HepG2 (cell line): ENCODE results near the gene STIP1. TPM values are rescaled to one million over a fixed set of nuclear protein-coding genes. Genes with fewer than 3 reads are reported as not detected.

Source experiments
- CHCHD3 ChIP-seq: sonication (generic); formaldehyde crosslinking; IDR thresholded peaks from 2 replicates; pipeline ENCODE4 v1.8.0; 2022; ENCODE audit warnings: mild to moderate bottlenecking, missing genetic modification reagents, moderate library complexity
- FLYWCH1 ChIP-seq: sonication (generic); formaldehyde crosslinking; IDR thresholded peaks from 2 replicates; pipeline ENCODE4 v1.8.1; 2023; ENCODE audit warnings: mild to moderate bottlenecking, missing genetic modification reagents
- HOXA9 ChIP-seq: sonication (generic); formaldehyde crosslinking; IDR thresholded peaks from 2 replicates; pipeline ENCODE4 v1.8.1; 2022; ENCODE audit warnings: missing genetic modification reagents, mild to moderate bottlenecking, moderate library complexity, borderline replicate concordance
- JUNB ChIP-seq: sonication (generic); formaldehyde crosslinking; IDR thresholded peaks from 2 replicates; pipeline ENCODE4 v1.8.0; 2022; ENCODE audit warnings: missing genetic modification reagents, mild to moderate bottlenecking, borderline replicate concordance
- MEIS2 ChIP-seq: sonication (generic); formaldehyde crosslinking; IDR thresholded peaks from 2 replicates; pipeline ENCODE4 v1.9.0; 2021; ENCODE audit warnings: mild to moderate bottlenecking, missing genetic modification reagents
- MTA1 ChIP-seq: sonication (generic); formaldehyde crosslinking; IDR thresholded peaks from 2 replicates; pipeline ENCODE4 v1.4.0; 2020; ENCODE audit warnings: missing genetic modification reagents, mild to moderate bottlenecking, borderline replicate concordance
- PAF1 ChIP-seq: IDR thresholded peaks from 2 replicates; pipeline ENCODE4 v1.6.1; 2016; ENCODE audit warnings: missing genetic modification reagents, missing compliant biosample characterization
- PAXIP1 ChIP-seq: sonication (generic); formaldehyde crosslinking; conservative IDR thresholded peaks from 2 replicates; pipeline ENCODE4 v1.4.0; 2020; ENCODE audit warnings: mild to moderate bottlenecking, missing genetic modification reagents, moderate library complexity
- REXO4 ChIP-seq: sonication (generic); formaldehyde crosslinking; IDR thresholded peaks from 2 replicates; pipeline ENCODE4 v1.8.0; 2022; ENCODE audit warnings: missing genetic modification reagents, mild to moderate bottlenecking, borderline replicate concordance
- SIN3B ChIP-seq: fragments of 150-350 bp; IDR thresholded peaks from 2 replicates; pipeline ENCODE4 v1.6.1; 2014; ENCODE audit warnings: low read length
- SYNCRIP ChIP-seq: fragments of 200-400 bp; formaldehyde crosslinking; IDR thresholded peaks from 2 replicates; pipeline ENCODE4 v1.6.1; 2018; ENCODE audit warnings: mild to moderate bottlenecking, low read depth, low read length; ENCODE audit not compliant: insufficient read depth
- TFDP2 ChIP-seq: sonication (generic); formaldehyde crosslinking; IDR thresholded peaks from 2 replicates; pipeline ENCODE4 v1.4.0; 2020; ENCODE audit warnings: missing genetic modification reagents
- ZBTB37 ChIP-seq: sonication (generic); formaldehyde crosslinking; IDR thresholded peaks from 2 replicates; pipeline ENCODE4 v1.4.0; 2020; ENCODE audit warnings: mild to moderate bottlenecking, missing genetic modification reagents
- ZFP36L2 ChIP-seq: sonication (generic); formaldehyde crosslinking; IDR thresholded peaks from 2 replicates; pipeline ENCODE4 v1.4.0; 2020; ENCODE audit warnings: missing genetic modification reagents
- ZMAT3 ChIP-seq: sonication (generic); formaldehyde crosslinking; conservative IDR thresholded peaks from 2 replicates; pipeline ENCODE4 v1.7.0; 2021; ENCODE audit warnings: missing genetic modification reagents
- ZNF230 ChIP-seq: sonication (generic); formaldehyde crosslinking; IDR thresholded peaks from 2 replicates; pipeline ENCODE4 v1.4.0; 2020; ENCODE audit warnings: mild to moderate bottlenecking, missing genetic modification reagents
- ZNF263 ChIP-seq: sonication (generic); formaldehyde crosslinking; IDR thresholded peaks from 2 replicates; pipeline ENCODE4 v1.4.0; 2020; ENCODE audit warnings: missing genetic modification reagents
- ZNF282 ChIP-seq: fragments of 450-650 bp; IDR thresholded peaks from 2 replicates; pipeline ENCODE4 v1.6.1; 2018; ENCODE audit not compliant: partially characterized antibody
- ZNF577 ChIP-seq: sonication (generic); formaldehyde crosslinking; IDR thresholded peaks from 2 replicates; pipeline ENCODE4 v1.4.0; 2020; ENCODE audit warnings: mild to moderate bottlenecking, low read depth, missing genetic modification reagents, borderline replicate concordance
- ZNF580 ChIP-seq: IDR thresholded peaks from 2 replicates; pipeline ENCODE4 v1.6.1; 2016; ENCODE audit warnings: low read depth, borderline replicate concordance
- ZNF589 ChIP-seq: sonication (generic); formaldehyde crosslinking; conservative IDR thresholded peaks from 2 replicates; pipeline ENCODE4 v1.8.0; 2022; ENCODE audit warnings: mild to moderate bottlenecking, moderate library complexity, missing genetic modification reagents
- ZNF674 ChIP-seq: sonication (generic); formaldehyde crosslinking; IDR thresholded peaks from 2 replicates; pipeline ENCODE4 v1.5.0; 2020; ENCODE audit warnings: low read depth, mild to moderate bottlenecking, missing genetic modification reagents
- ZSCAN31 ChIP-seq: sonication (generic); formaldehyde crosslinking; IDR thresholded peaks from 2 replicates; pipeline ENCODE4 v1.5.0; 2020; ENCODE audit warnings: low read depth, mild to moderate bottlenecking, missing genetic modification reagents
- polyA plus RNA-seq, 8 experiments: library from polyadenylated mRNA; depleted of rRNA in 3 of 8; stranded (reverse) in 7 of 8; unstranded in 1 of 8; fragments of >200 nt; fragmentation: Illumina TruSeq in 4 of 8; extraction: Trizol in 4 of 8; gene quantifications; 2 replicates each; pipeline versions ENCODE4 v1.2.1 to v1.2.3, GENCODE V29; 2011 to 2016; ENCODE audit warnings: low read depth in 4 of 8, missing spikeins in 1 of 8, mixed read lengths in 1 of 8; ENCODE audit not compliant: insufficient read depth in 1 of 8
- total RNA-seq, 5 experiments: library from RNA; depleted of rRNA; stranded (reverse); fragments of >200 nt; fragmentation: Illumina TruSeq; extraction: Trizol; gene quantifications; 2 replicates each; pipeline ENCODE4 v1.2.3, GENCODE V29; 2016; ENCODE audit warnings: low read depth in 1 of 5

STIP1 gene
- total and polyA plus RNA-seq, 2 of the 13 experiments (the other 11 are each of a cell fraction or from before 2014, with no cell fraction given), result 81.1 to 217 TPM

- peak; percentile 97 for TF ChIP-seq ZMAT3
- TF ChIP-seq ZNF580, result peak; percentile 90
- TF ChIP-seq SYNCRIP, result no peak
- no peak for TF ChIP-seq ZNF282
- TF ChIP-seq ZNF263 (CRISPR knock-in tag), result peak; percentile 48; the same call in 1 of the 2 replicates
- TF ChIP-seq ZNF230 (CRISPR knock-in tag), result peak; percentile 97
- TF ChIP-seq ZFP36L2 (CRISPR knock-in tag), result 0 out of 2 replicates have a peak, but pooled peaks have one; percentile 32
- peak; percentile 79; the same call in 1 of the 2 replicates for TF ChIP-seq MTA1 (CRISPR knock-in tag)
- peak; percentile 74 for TF ChIP-seq CHCHD3 (CRISPR knock-in tag)
- no peak for TF ChIP-seq SIN3B
- TF ChIP-seq MEIS2 (CRISPR knock-in tag), result peak; percentile 72; the same call in 1 of the 2 replicates
- peak; percentile 73 for TF ChIP-seq JUNB (CRISPR knock-in tag)
- TF ChIP-seq ZNF589, result peak; percentile 85; the same call in 1 of the 2 replicates
- TF ChIP-seq REXO4 (CRISPR knock-in tag), result peak; percentile 85; the same call in 1 of the 2 replicates
- TF ChIP-seq ZSCAN31 (CRISPR knock-in tag), result peak; percentile 97
- TF ChIP-seq PAF1 (CRISPR knock-in tag), result no peak
- TF ChIP-seq FLYWCH1, result peak; percentile 89; the same call in 1 of the 2 replicates
- no peak for TF ChIP-seq ZNF577 (CRISPR knock-in tag)
- TF ChIP-seq ZBTB37, result 0 out of 2 replicates have a peak, but pooled peaks have one; percentile 36
- no peak; the same call in 1 of the 2 replicates for TF ChIP-seq ZNF674
- TF ChIP-seq TFDP2, result peak; percentile 84
- no peak; the same call in 1 of the 2 replicates for TF ChIP-seq HOXA9
- peak; percentile 58; the same call in 1 of the 2 replicates for TF ChIP-seq PAXIP1
Observed at GRCh38 chr11:64185175-64185692, 737 bp upstream of the STIP1 start (continued).
